ENCODE measurements around the gene ARF3.

ARF3 gene

GRCh38 chr12:48980389-48980952 is 23.2 kb upstream of the ARF3 start:
- DNase-seq (ENCODE audit: insufficient read length): no peak
- TF ChIP-seq POLR2A (IDR thresholded peaks at IDR 0.05; ENCODE audit: low read depth, low read length): no peak
- no peak for TF ChIP-seq POLR2AphosphoS5 (IDR thresholded peaks at IDR 0.05; ENCODE audit: low read depth, low read length)
- TF ChIP-seq TAF1 (IDR thresholded peaks at IDR 0.05; ENCODE audit: borderline replicate concordance, low read depth, low read length): no peak
- FAIRE-seq: peak; percentile 50

GRCh38 chr12:48979602-48980388 is 22.5 kb upstream of the ARF3 start:
- FAIRE-seq: no peak
- no peak for DNase-seq (ENCODE audit: insufficient read length)
- no peak for TF ChIP-seq POLR2A (IDR thresholded peaks at IDR 0.05; ENCODE audit: low read depth, low read length)
- no peak for TF ChIP-seq POLR2AphosphoS5 (IDR thresholded peaks at IDR 0.05; ENCODE audit: low read depth, low read length)
- no peak for TF ChIP-seq TAF1 (IDR thresholded peaks at IDR 0.05; ENCODE audit: borderline replicate concordance, low read depth, low read length)

GRCh38 chr12:48978741-48979601 is 21.7 kb upstream of the ARF3 start:
- no peak for TF ChIP-seq POLR2A (IDR thresholded peaks at IDR 0.05; ENCODE audit: low read depth, low read length)
- no peak for TF ChIP-seq TAF1 (IDR thresholded peaks at IDR 0.05; ENCODE audit: borderline replicate concordance, low read depth, low read length)
- TF ChIP-seq POLR2AphosphoS5 (IDR thresholded peaks at IDR 0.05; ENCODE audit: low read depth, low read length): no peak
- FAIRE-seq (peak; percentile 70), DNase-seq (ENCODE audit: insufficient read length) (no peak)

GRCh38 chr12:48978291-48978740 is 21.0 kb upstream of the ARF3 start, which contains the start of gene WNT1:
WNT1 (plus strand) TSS chr12:48978322; CDS start chr12:48978651, 329 bp downstream.
- FAIRE-seq: no peak
- DNase-seq (ENCODE audit: insufficient read length): no peak
- no peak for TF ChIP-seq POLR2A (IDR thresholded peaks at IDR 0.05; ENCODE audit: low read depth, low read length)
- TF ChIP-seq POLR2AphosphoS5 (IDR thresholded peaks at IDR 0.05; ENCODE audit: low read depth, low read length): no peak
- TF ChIP-seq TAF1 (IDR thresholded peaks at IDR 0.05; ENCODE audit: borderline replicate concordance, low read depth, low read length): no peak

GRCh38 chr12:48977290-48978281 is 20.3 kb upstream of the ARF3 start:
- DNase-seq (ENCODE audit: insufficient read length): peak; percentile 89
- TF ChIP-seq TAF1 (IDR thresholded peaks at IDR 0.05; ENCODE audit: borderline replicate concordance, low read depth, low read length): no peak
- TF ChIP-seq POLR2A (IDR thresholded peaks at IDR 0.05; ENCODE audit: low read depth, low read length): no peak
- no peak for TF ChIP-seq POLR2AphosphoS5 (IDR thresholded peaks at IDR 0.05; ENCODE audit: low read depth, low read length)
- peak; percentile 90 for FAIRE-seq

GRCh38 chr12:48973941-48974673 is 16.8 kb upstream of the ARF3 start:
- TF ChIP-seq TAF1 (IDR thresholded peaks at IDR 0.05; ENCODE audit: borderline replicate concordance, low read depth, low read length): no peak
- no peak for TF ChIP-seq POLR2A (IDR thresholded peaks at IDR 0.05; ENCODE audit: low read depth, low read length)
- TF ChIP-seq POLR2AphosphoS5 (IDR thresholded peaks at IDR 0.05; ENCODE audit: low read depth, low read length): no peak
- no peak for FAIRE-seq

GRCh38 chr12:48973531-48973930 is 16.2 kb upstream of the ARF3 start:
- no peak for DNase-seq (ENCODE audit: insufficient read length)
- no peak for FAIRE-seq
- TF ChIP-seq POLR2AphosphoS5 (IDR thresholded peaks at IDR 0.05; ENCODE audit: low read depth, low read length) (no peak), TAF1 (IDR thresholded peaks at IDR 0.05; ENCODE audit: borderline replicate concordance, low read depth, low read length) (no peak), POLR2A (IDR thresholded peaks at IDR 0.05; ENCODE audit: low read depth, low read length) (no peak)

More at GRCh38 chr12:48973941-48974673, 16.8 kb upstream of the ARF3 start:
- no peak for DNase-seq (ENCODE audit: insufficient read length)

- no peak for FAIRE-seq
- TF ChIP-seq POLR2A (IDR thresholded peaks at IDR 0.05; ENCODE audit: low read depth, low read length) (no peak), POLR2AphosphoS5 (IDR thresholded peaks at IDR 0.05; ENCODE audit: low read depth, low read length) (no peak), TAF1 (IDR thresholded peaks at IDR 0.05; ENCODE audit: borderline replicate concordance, low read depth, low read length) (no peak)
- DNase-seq (ENCODE audit: insufficient read length): no peak
Measured at GRCh38 chr12:48972952-48973483, 15.7 kb upstream of the ARF3 start.

GRCh38 chr12:48972213-48972951 is 15.1 kb upstream of the ARF3 start:
- DNase-seq (ENCODE audit: insufficient read length) (no peak), FAIRE-seq (no peak)
- TF ChIP-seq TAF1 (IDR thresholded peaks at IDR 0.05; ENCODE audit: borderline replicate concordance, low read depth, low read length) (no peak), POLR2AphosphoS5 (IDR thresholded peaks at IDR 0.05; ENCODE audit: low read depth, low read length) (no peak), POLR2A (IDR thresholded peaks at IDR 0.05; ENCODE audit: low read depth, low read length) (no peak)

All from GM12892 (cell line).